Pancreas (tissue), 10 donors: ENCODE measurements around the gene MAP7D3. TPM values are rescaled to one million over a fixed set of nuclear protein-coding genes. Genes with fewer than 3 reads are reported as not detected.

Source experiments
- ATAC-seq, 4 donors: fragments of 200-7000 bp; cut with Tn5 transposase; one replicate each; pipeline versions ENCODE4 v1.8.0 to v1.9.1; 2020; ENCODE audit warnings: mild to moderate bottlenecking in 4 of 4, moderate library complexity in 4 of 4
- DNase-seq, 6 donors: peaks; one replicate each; pipeline ENCODE4 v3.0.0-alpha.2; 2020
- FAIRE-seq: peaks from 2 replicates; lab custom pipeline; 2012; peaks lifted over from hg19 to GRCh38; lab: Jason Lieb, UNC
- H3K27ac ChIP-seq, 4 donors: fragments of 200-600 bp; sonication (generic); 1 replicate in 3 of 4; 2 replicates in 1 of 4; pipeline versions ENCODE4 v1.5.0 to v1.8.0; 2020
- H3K27me3 ChIP-seq, 4 donors: fragments of 200-600 bp; one replicate each; pipeline ENCODE4 v1.8.0; 2021
- H3K36me3 ChIP-seq, 3 donors: fragments of 200-600 bp; sonication (generic) in 1 of 3; one replicate each; pipeline versions ENCODE4 v1.5.0 to v1.8.0; 2020 to 2021
- H3K4me1 ChIP-seq, 3 donors: fragments of 200-600 bp; one replicate each; pipeline ENCODE4 v1.8.0; 2021
- H3K4me3 ChIP-seq, 4 donors: fragments of 200-600 bp; sonication (generic) in 2 of 4; one replicate each; pipeline versions ENCODE4 v1.5.0 to v1.8.0; 2020 to 2021
- H3K9me3 ChIP-seq, 4 donors: fragments of 200-600 bp; one replicate each; pipeline ENCODE4 v1.8.0; 2021
- CTCF ChIP-seq, 4 donors: fragments of 200-600 bp; sonication (generic) in 3 of 4; IDR thresholded peaks; one replicate each; pipeline versions ENCODE4 v1.5.0 to v1.8.0; 2021; ENCODE audit warnings: antibody characterized with exemption in 4 of 4
- WGBS, 2 donors: extraction: QIAGEN DNeasy Blood & Tissue Kit; methylation state at CpG; one replicate each; pipeline ENCODE4 v1.1.7; 2013; 5-methylcytosine and 5-hydroxymethylcytosine counted together
- intact Hi-C, 3 donors: fragments of 100-400 bp; cut with DNase I; formaldehyde crosslinking; loops; one replicate each; pipeline versions ENCODE4 v1.11.1 to v1.14.2; 2022
- polyA plus RNA-seq, 2 donors: library from polyadenylated mRNA; stranded (reverse); fragments of 200-250 nt; gene quantifications; one replicate each; pipeline ENCODE4 v1.2.3, GENCODE V29; 2013
- total RNA-seq, 6 donors: library from RNA; stranded (reverse); fragmentation: NEBNext Ultra II Directional in 4 of 6; extraction: Animal tissue kit (Norgen Biotek cat#: 25700) in 4 of 6; gene quantifications; one replicate each; pipeline versions ENCODE4 v1.2.1 to v1.2.4, GENCODE V29; 2021 to 2023
- donor health status: healthy with polysubstance abuse.
- donor health status: DM: no; HTN: no; CAD: no; lungs with moderate emphysema.
- donor health status: DM: no; HTN: no; CAD: no.
- donor health status: control.
- donor health status: control.
- donor health status: Bipolar disorder and iron deficiency.
- donor health status: DM: yes; HTN: yes; CAD: no.
- donor health status: DM: no; HTN: no; CAD: no.
- donor health status: DM: no; HTN: no; CAD: no.
- donor health status: DM: yes; HTN: yes; CAD: no.

Gene MAP7D3
- total and polyA plus RNA-seq, 8 donors: 1.1 to 3.6 (median 2.2) TPM

GRCh38 chrX:136211766-136212556 lies 39.2 kb downstream of the MAP7D3 start:
- peaks cover 0 to 5% (median 0%) of the 10 kb centered on the region in 4 donors for H3K27me3 ChIP-seq

GRCh38 chrX:136210806-136211205 lies 40.4 kb downstream of the MAP7D3 start:
- FAIRE-seq: peak; percentile 45
- 62 to 65% methylated on average over 5 of the region's 5 CpGs for WGBS, 2 donors
- intact Hi-C loops: no loop called here

More at GRCh38 chrX:136211766-136212556, 39.2 kb downstream of the MAP7D3 start:
- no peaks in the 10 kb centered on the region for H3K4me1 ChIP-seq
- FAIRE-seq (no peak), DNase-seq (no peak), ATAC-seq (no peak)
- H3K9me3 ChIP-seq: no peaks in the 10 kb centered on the region
- 67% methylated on average over 11 of the region's 11 CpGs for WGBS, 2 donors
- H3K27ac ChIP-seq: no peak overlapping the region
- TF ChIP-seq CTCF (IDR thresholded peaks at IDR 0.05): no peak
- intact Hi-C loops: no loop called here
- no peaks in the 10 kb centered on the region for H3K36me3 ChIP-seq
- H3K4me3 ChIP-seq: no peak overlapping the region

GRCh38 chrX:136210243-136210642 lies 41.0 kb downstream of the MAP7D3 start:
- no peak overlapping the region for H3K4me3 ChIP-seq
- intact Hi-C loops: no loop called here
- DNase-seq (no peak), FAIRE-seq (no peak), ATAC-seq (no peak)
- H3K27ac ChIP-seq: no peak overlapping the region
- TF ChIP-seq CTCF (IDR thresholded peaks at IDR 0.05): no peak
- peaks cover 0 to 8% (median 0%) of the 10 kb centered on the region in 4 donors for H3K27me3 ChIP-seq
- no peaks in the 10 kb centered on the region for H3K36me3 ChIP-seq
- H3K9me3 ChIP-seq: no peaks in the 10 kb centered on the region
- no peaks in the 10 kb centered on the region for H3K4me1 ChIP-seq
- 53 to 54% methylated on average over 7 of the region's 7 CpGs for WGBS, 2 donors

More at GRCh38 chrX:136210806-136211205, 40.4 kb downstream of the MAP7D3 start:
- ATAC-seq: no peak
- no peaks in the 10 kb centered on the region for H3K36me3 ChIP-seq
- no peak overlapping the region for H3K27ac ChIP-seq
- H3K9me3 ChIP-seq: no peaks in the 10 kb centered on the region
- DNase-seq: no peak
- no peaks in the 10 kb centered on the region for H3K4me1 ChIP-seq
- H3K4me3 ChIP-seq: no peak overlapping the region
- TF ChIP-seq CTCF (IDR thresholded peaks at IDR 0.05): no peak
- H3K27me3 ChIP-seq: peaks cover 0 to 8% (median 0%) of the 10 kb centered on the region in 4 donors

- intact Hi-C loops: no loop called here
- Histone ChIP-seq H3K27me3 (peaks cover 0 to 8% (median 0%) of the 10 kb centered on the region in 4 donors), H3K36me3 (no peaks in the 10 kb centered on the region), H3K27ac (no peak overlapping the region), H3K4me1 (no peaks in the 10 kb centered on the region), H3K4me3 (no peak overlapping the region), H3K9me3 (no peaks in the 10 kb centered on the region)
- FAIRE-seq (no peak), ATAC-seq (no peak), DNase-seq (no peak)
- WGBS, 2 donors: 43 to 44% methylated on average over 9 of the region's 9 CpGs
- TF ChIP-seq CTCF (IDR thresholded peaks at IDR 0.05): no peak
These were observed 41.4 kb downstream of the MAP7D3 start for GRCh38 chrX:136209751-136210150.
